Neural crest cell (in vitro differentiated cells): ENCODE results near the gene SPDYE3. TPM values are rescaled to one million over a fixed set of nuclear protein-coding genes. Genes with fewer than 3 reads are reported as not detected.
"Not testable (repeated sequence)": the region's sequence is repeated elsewhere in the genome, so short reads cannot be mapped to it uniquely, and the experiment has no call there.

Experiments used
- DNase-seq: peaks from one replicate; pipeline ENCODE4 v3.0.0; 2021; ENCODE audit warnings: low read depth, mixed read lengths, low spot score
- H3K27ac Mint-ChIP-seq: one replicate; pipeline ENCODE4 v1.8.0; 2021; ENCODE audit warnings: mild to moderate bottlenecking, mixed read lengths; ENCODE audit not compliant: unreplicated experiment
- H3K27me3 Mint-ChIP-seq: 2 replicates; pipeline ENCODE4 v1.8.0; 2021; ENCODE audit warnings: low read depth, mild to moderate bottlenecking, mixed read lengths
- H3K36me3 Mint-ChIP-seq: 2 replicates; pipeline ENCODE4 v1.8.0; 2021; ENCODE audit warnings: low read depth, mild to moderate bottlenecking, mixed read lengths
- H3K4me1 Mint-ChIP-seq: 2 replicates; pipeline ENCODE4 v1.8.0; 2021; ENCODE audit warnings: mixed read lengths
- H3K4me3 Mint-ChIP-seq: one replicate; pipeline ENCODE4 v1.8.0; 2021; ENCODE audit warnings: mild to moderate bottlenecking, mixed read lengths
- H3K9me3 Mint-ChIP-seq: 2 replicates; pipeline ENCODE4 v1.8.0; 2021; ENCODE audit warnings: mixed read lengths
- total RNA-seq: library from RNA; stranded (reverse); gene quantifications from 2 replicates; pipeline ENCODE4 v1.2.1, GENCODE V29; 2021

SPDYE3 gene
- total RNA-seq, 1 donor from 2014 or later = not detected

GRCh38 chr7:100292162-100292561, 15.3 kb upstream of the SPDYE3 start:
- not testable (repeated sequence) for H3K27me3 Mint-ChIP-seq, H3K27ac Mint-ChIP-seq, H3K36me3 Mint-ChIP-seq, H3K4me1 Mint-ChIP-seq, H3K4me3 Mint-ChIP-seq, H3K9me3 Mint-ChIP-seq, DNase-seq

GRCh38 chr7:100295269-100295668, 12.2 kb upstream of the SPDYE3 start:
- H3K4me1 Mint-ChIP-seq, DNase-seq, H3K4me3 Mint-ChIP-seq, H3K36me3 Mint-ChIP-seq, H3K27ac Mint-ChIP-seq, H3K27me3 Mint-ChIP-seq, H3K9me3 Mint-ChIP-seq: not testable (repeated sequence)

- not testable (repeated sequence) for DNase-seq, H3K27me3 Mint-ChIP-seq, H3K4me1 Mint-ChIP-seq, H3K4me3 Mint-ChIP-seq, H3K36me3 Mint-ChIP-seq, H3K9me3 Mint-ChIP-seq
- peak overlapping the region; percentile 67 for H3K27ac Mint-ChIP-seq
These were observed 9.5 kb upstream of the SPDYE3 start for GRCh38 chr7:100297852-100298631.

- H3K4me3 Mint-ChIP-seq, H3K27ac Mint-ChIP-seq, H3K36me3 Mint-ChIP-seq, DNase-seq, H3K4me1 Mint-ChIP-seq, H3K9me3 Mint-ChIP-seq, H3K27me3 Mint-ChIP-seq: not testable (repeated sequence)
These were observed 8.9 kb upstream of the SPDYE3 start for GRCh38 chr7:100298632-100298895.

- H3K27ac Mint-ChIP-seq, H3K27me3 Mint-ChIP-seq, H3K4me1 Mint-ChIP-seq, H3K9me3 Mint-ChIP-seq, DNase-seq, H3K36me3 Mint-ChIP-seq, H3K4me3 Mint-ChIP-seq: not testable (repeated sequence)
These were observed 3.0 kb upstream of the SPDYE3 start for GRCh38 chr7:100304526-100304925.

GRCh38 chr7:100318329-100318728, 10.8 kb downstream of the SPDYE3 start:
- H3K36me3 Mint-ChIP-seq = peaks cover 11% of the 10 kb centered on the region
- H3K4me1 Mint-ChIP-seq = not testable (repeated sequence)

GRCh38 chr7:100321648-100322047, 14.1 kb downstream of the SPDYE3 start:
- H3K27ac Mint-ChIP-seq, H3K27me3 Mint-ChIP-seq, H3K4me3 Mint-ChIP-seq, H3K4me1 Mint-ChIP-seq, DNase-seq, H3K9me3 Mint-ChIP-seq: not testable (repeated sequence)
- peaks cover 11% of the 10 kb centered on the region for H3K36me3 Mint-ChIP-seq

More at GRCh38 chr7:100318329-100318728, 10.8 kb downstream of the SPDYE3 start:
- H3K4me3 Mint-ChIP-seq, H3K27me3 Mint-ChIP-seq, H3K27ac Mint-ChIP-seq, DNase-seq, H3K9me3 Mint-ChIP-seq: not testable (repeated sequence)

GRCh38 chr7:100324194-100324593, 16.7 kb downstream of the SPDYE3 start:
- H3K27me3 Mint-ChIP-seq, H3K4me3 Mint-ChIP-seq, DNase-seq, H3K4me1 Mint-ChIP-seq, H3K36me3 Mint-ChIP-seq, H3K9me3 Mint-ChIP-seq: not testable (repeated sequence)
- peak overlapping the region; percentile 43 for H3K27ac Mint-ChIP-seq

- not testable (repeated sequence) for H3K27ac Mint-ChIP-seq, DNase-seq, H3K9me3 Mint-ChIP-seq, H3K4me1 Mint-ChIP-seq, H3K27me3 Mint-ChIP-seq, H3K4me3 Mint-ChIP-seq, H3K36me3 Mint-ChIP-seq
These were observed 18.2 kb downstream of the SPDYE3 start for GRCh38 chr7:100325671-100326070.

- H3K9me3 Mint-ChIP-seq, H3K27ac Mint-ChIP-seq, H3K36me3 Mint-ChIP-seq, H3K4me3 Mint-ChIP-seq, DNase-seq, H3K4me1 Mint-ChIP-seq, H3K27me3 Mint-ChIP-seq: not testable (repeated sequence)
These were observed 19.4 kb downstream of the SPDYE3 start for GRCh38 chr7:100326914-100327313.

- Mint-ChIP-seq H3K4me1 (peaks cover 13% of the 10 kb centered on the region), H3K4me3 (peak overlapping the region; percentile 90), H3K27ac (peak overlapping the region; percentile 71)
- H3K36me3 Mint-ChIP-seq, H3K27me3 Mint-ChIP-seq, H3K9me3 Mint-ChIP-seq: not testable (repeated sequence)
- peak; percentile 79 for DNase-seq
These were observed 28.3 kb downstream of the SPDYE3 start for GRCh38 chr7:100335566-100336466.

GRCh38 chr7:100338083-100338696, 30.7 kb downstream of the SPDYE3 start:
- not testable (repeated sequence) for DNase-seq, H3K27ac Mint-ChIP-seq, H3K27me3 Mint-ChIP-seq, H3K36me3 Mint-ChIP-seq, H3K9me3 Mint-ChIP-seq
- Mint-ChIP-seq H3K4me3 (peak overlapping the region; percentile 61), H3K4me1 (peaks cover 13% of the 10 kb centered on the region)

GRCh38 chr7:100341286-100341685, 33.8 kb downstream of the SPDYE3 start:
- not testable (repeated sequence) for H3K27me3 Mint-ChIP-seq, H3K9me3 Mint-ChIP-seq, H3K27ac Mint-ChIP-seq, H3K36me3 Mint-ChIP-seq, DNase-seq, H3K4me3 Mint-ChIP-seq
- peaks cover 17% of the 10 kb centered on the region for H3K4me1 Mint-ChIP-seq
